ENCODE results near the gene TGFB1I1. TPM values are rescaled to one million over a fixed set of nuclear protein-coding genes. Genes with fewer than 3 reads are reported as not detected.

Gene TGFB1I1
- total and polyA plus RNA-seq, 2 donors (not counting 1 experiment from before 2014, with no cell fraction given), result 0.16 to 4.0 TPM

- Histone ChIP-seq H3K9me3 (ENCODE audit: control extremely low read depth in 1 of 3, control insufficient read depth in 2 of 3, insufficient read depth in 1 of 3, low read length in 2 of 3) (peaks cover 0 to 6% (median 0%) of the 10 kb centered on the region in 3 donors), H3K36me3 (replicated peaks in 1 of 2; ENCODE audit: control extremely low read depth in 1 of 2, control insufficient read depth in 1 of 2, extremely low read depth in 1 of 2, insufficient read depth in 2 of 2, low read length in 1 of 2) (no peaks in the 10 kb centered on the region), H3K79me2 (ENCODE audit: control insufficient read depth, insufficient read depth, low read length) (peaks cover 14% of the 10 kb centered on the region), H3K9ac (ENCODE audit: low read length) (no peak overlapping the region), H2AFZ (ENCODE audit: insufficient read depth, low read depth, low read length, poor library complexity, severe bottlenecking) (no peak overlapping the region), H3K4me1 (ENCODE audit: control insufficient read depth in 2 of 2, insufficient read depth in 2 of 2, low read length in 2 of 2) (peaks cover 9 to 11% of the 10 kb centered on the region in 2 donors), H4K20me1 (ENCODE audit: control insufficient read depth, insufficient read depth, low read length, poor library complexity, severe bottlenecking) (no peaks in the 10 kb centered on the region), H3K4me2 (replicated peaks; ENCODE audit: low read depth, low read length, poor library complexity, severe bottlenecking) (no peak overlapping the region), H3K27ac (ENCODE audit: low read length in 2 of 2) (no peak overlapping the region), H3K4me3 (ENCODE audit: control extremely low read depth in 1 of 5, extremely low read depth in 1 of 5, insufficient read depth in 1 of 5, low read depth in 2 of 5, low read length in 4 of 5) (no peak overlapping the region), H3K27me3 (replicated peaks in 1 of 4; ENCODE audit: control extremely low read depth in 1 of 4, control insufficient read depth in 3 of 4, insufficient read depth in 4 of 4, low read length in 3 of 4) (no peaks in the 10 kb centered on the region)
- intact Hi-C loops (cut with micrococcal nuclease), result no loop called here
- no peak overlapping the region for H3K27ac Mint-ChIP-seq
- TF ChIP-seq CTCF (IDR thresholded peaks at IDR 0.05), result no peak
- TF ChIP-seq EZH2 (IDR thresholded peaks at IDR 0.05; ENCODE audit: borderline replicate concordance, insufficient read depth, low read depth, low read length, poor library complexity, severe bottlenecking), result no peak
- DNase-seq (no peak), ATAC-seq (ENCODE audit: low read depth) (no peak)
- no peak overlapping the region for H3K4me3 Mint-ChIP-seq
- no peaks in the 10 kb centered on the region for H3K9me3 Mint-ChIP-seq (ENCODE audit: insufficient read depth)
- POLR2A ChIA-PET, result no interaction called here
- peaks cover 12% of the 10 kb centered on the region for H3K27me3 Mint-ChIP-seq
- CTCF ChIA-PET, result no interaction called here
- H3K4me1 Mint-ChIP-seq, result peaks cover 12% of the 10 kb centered on the region
Measured at GRCh38 chr16:31513884-31514283, 41.9 kb downstream of the TGFB1I1 start.

GRCh38 chr16:31517800-31518402, 45.9 kb downstream of the TGFB1I1 start:
- Histone ChIP-seq H3K4me2 (replicated peaks; ENCODE audit: low read depth, low read length, poor library complexity, severe bottlenecking) (no peak overlapping the region), H3K36me3 (replicated peaks in 1 of 2; ENCODE audit: control extremely low read depth in 1 of 2, control insufficient read depth in 1 of 2, extremely low read depth in 1 of 2, insufficient read depth in 2 of 2, low read length in 1 of 2) (no peaks in the 10 kb centered on the region), H3K79me2 (ENCODE audit: control insufficient read depth, insufficient read depth, low read length) (no peaks in the 10 kb centered on the region), H3K27me3 (replicated peaks in 1 of 4; ENCODE audit: control extremely low read depth in 1 of 4, control insufficient read depth in 3 of 4, insufficient read depth in 4 of 4, low read length in 3 of 4) (no peaks in the 10 kb centered on the region), H3K27ac (ENCODE audit: low read length in 2 of 2) (no peak overlapping the region), H3K4me1 (ENCODE audit: control insufficient read depth in 2 of 2, insufficient read depth in 2 of 2, low read length in 2 of 2) (no peaks in the 10 kb centered on the region), H3K9me3 (ENCODE audit: control extremely low read depth in 1 of 3, control insufficient read depth in 2 of 3, insufficient read depth in 1 of 3, low read length in 2 of 3) (peaks cover 0 to 6% (median 0%) of the 10 kb centered on the region in 3 donors), H3K9ac (ENCODE audit: low read length) (no peak overlapping the region), H2AFZ (ENCODE audit: insufficient read depth, low read depth, low read length, poor library complexity, severe bottlenecking) (no peak overlapping the region), H3K4me3 (ENCODE audit: control extremely low read depth in 1 of 5, extremely low read depth in 1 of 5, insufficient read depth in 1 of 5, low read depth in 2 of 5, low read length in 4 of 5) (no peak overlapping the region), H4K20me1 (ENCODE audit: control insufficient read depth, insufficient read depth, low read length, poor library complexity, severe bottlenecking) (no peaks in the 10 kb centered on the region)
- Mint-ChIP-seq H3K27ac (no peak overlapping the region), H3K4me3 (no peak overlapping the region), H3K27me3 (peaks cover 12% of the 10 kb centered on the region), H3K4me1 (no peaks in the 10 kb centered on the region), H3K9me3 (ENCODE audit: insufficient read depth) (no peaks in the 10 kb centered on the region)
- 100% methylated on average over 1 of the region's 4 CpGs for WGBS (ENCODE audit: insufficient coverage)
- DNase-seq (no peak), ATAC-seq (ENCODE audit: low read depth) (no peak)
- POLR2A ChIA-PET, result no interaction called here
- intact Hi-C loops (cut with micrococcal nuclease), result no loop called here
- TF ChIP-seq EZH2 (IDR thresholded peaks at IDR 0.05; ENCODE audit: borderline replicate concordance, insufficient read depth, low read depth, low read length, poor library complexity, severe bottlenecking) (no peak), CTCF (IDR thresholded peaks at IDR 0.05) (no peak)
- CTCF ChIA-PET, result no interaction called here
